ENCODE measurements around the gene CCNY. TPM values are rescaled to one million over a fixed set of nuclear protein-coding genes. Genes with fewer than 3 reads are reported as not detected.
"Not testable (repeated sequence)": the region's sequence is repeated elsewhere in the genome, so short reads cannot be mapped to it uniquely, and the experiment has no call there.

Gene CCNY
- total RNA-seq, 1 donor from 2014 or later: 44.8 TPM

- ATAC-seq: no peak
Observed at GRCh38 chr10:35334297-35334696, 2.0 kb upstream of the CCNY start.

DNA sequence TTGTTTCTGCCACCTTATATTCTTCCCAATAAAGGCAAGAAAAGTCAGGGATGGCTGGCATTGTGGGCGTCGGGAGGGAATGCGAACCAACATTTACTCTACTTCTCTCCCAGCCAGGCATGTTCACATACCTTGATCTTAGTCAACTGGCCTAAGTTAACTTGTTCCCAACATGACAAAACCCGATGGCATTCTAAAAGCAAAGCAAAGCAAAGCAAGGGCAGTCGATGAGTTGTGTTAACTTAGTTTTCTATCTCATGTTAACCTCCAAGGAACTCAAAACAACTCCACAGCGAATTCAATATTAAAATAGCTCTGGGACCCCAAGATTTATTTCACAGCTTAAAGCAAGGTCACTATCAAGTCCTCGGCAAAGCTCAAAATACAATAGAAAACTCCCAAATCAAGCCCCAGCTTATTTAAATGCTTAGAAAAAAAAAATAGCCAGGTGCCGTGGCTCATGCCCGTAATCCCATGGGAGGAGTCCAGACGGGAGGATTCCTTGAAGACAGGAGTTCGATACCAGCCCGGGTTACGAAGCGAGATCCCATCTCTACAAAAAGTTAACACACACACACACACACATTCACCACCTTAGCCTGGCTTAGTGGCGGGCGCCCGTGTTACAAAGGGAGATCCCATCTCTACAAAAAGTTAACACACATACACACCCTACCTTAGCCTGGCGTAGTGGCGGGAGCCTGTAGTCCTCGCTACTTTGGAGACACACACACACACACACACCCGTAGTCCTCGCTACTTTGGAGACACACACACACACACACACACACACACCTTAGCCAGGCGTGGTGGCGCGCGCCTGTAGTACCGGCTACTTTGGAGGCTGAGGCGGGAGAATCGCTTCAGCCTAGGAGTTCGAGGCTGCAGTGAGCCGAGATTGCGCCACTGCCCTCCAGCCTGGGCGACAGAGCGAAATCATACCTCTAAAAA lies 901 bp upstream of the CCNY start:
- peak; percentile 18 for ATAC-seq

- ATAC-seq: peak; percentile 15
Observed at GRCh38 chr10:35336921-35337823, 863 bp downstream of the CCNY start.

GRCh38 chr10:35339942-35340341 lies 3.6 kb downstream of the CCNY start:
- ATAC-seq: peak; percentile 34

DNA sequence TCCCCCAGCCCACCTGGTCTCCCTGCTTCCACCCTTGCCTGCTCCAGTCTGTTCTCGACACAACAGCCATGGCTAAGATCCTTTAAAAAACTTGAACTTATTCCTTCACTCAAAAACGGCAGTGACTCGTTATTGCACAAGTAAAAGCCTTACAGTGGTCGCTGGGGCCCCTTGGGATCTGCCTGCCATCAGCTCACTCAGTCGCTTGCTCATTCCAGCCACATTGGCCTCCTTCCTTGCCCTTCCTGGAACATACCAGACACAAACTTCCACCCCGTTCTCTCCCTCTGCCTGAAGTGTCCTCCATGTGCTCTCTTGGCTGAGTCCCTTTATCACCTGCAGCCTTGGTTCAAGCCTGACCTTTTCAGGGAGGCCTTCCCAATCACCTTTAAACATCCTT lies 4.7 kb downstream of the CCNY start:
- no peak for ATAC-seq

GRCh38 chr10:35341521-35341920 lies 5.2 kb downstream of the CCNY start:
- no peak for ATAC-seq

GRCh38 chr10:35342183-35342753 lies 6.0 kb downstream of the CCNY start:
- no peak for ATAC-seq

DNA sequence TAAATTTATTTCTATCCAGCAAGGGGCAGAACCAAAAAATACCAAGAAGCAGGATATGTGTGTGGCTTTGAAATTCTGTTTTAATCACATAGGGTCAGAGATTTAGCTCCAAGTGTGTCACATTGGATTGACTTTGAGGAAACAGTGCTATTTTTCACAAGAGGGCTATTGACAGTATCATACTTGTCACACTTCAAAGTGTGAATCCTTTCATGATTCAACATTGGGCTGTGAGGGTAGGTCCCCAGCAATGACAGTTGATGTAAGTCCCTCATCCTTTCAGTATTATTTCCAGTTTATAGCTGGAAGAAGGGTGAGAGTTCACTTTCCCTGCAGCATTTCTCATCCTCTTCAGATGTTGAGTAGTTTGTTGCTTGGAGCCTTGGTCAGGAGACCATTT lies 7.4 kb downstream of the CCNY start:
- ATAC-seq: no peak

- no peak for ATAC-seq
Observed at GRCh38 chr10:35345383-35345742, 9.1 kb downstream of the CCNY start.

DNA sequence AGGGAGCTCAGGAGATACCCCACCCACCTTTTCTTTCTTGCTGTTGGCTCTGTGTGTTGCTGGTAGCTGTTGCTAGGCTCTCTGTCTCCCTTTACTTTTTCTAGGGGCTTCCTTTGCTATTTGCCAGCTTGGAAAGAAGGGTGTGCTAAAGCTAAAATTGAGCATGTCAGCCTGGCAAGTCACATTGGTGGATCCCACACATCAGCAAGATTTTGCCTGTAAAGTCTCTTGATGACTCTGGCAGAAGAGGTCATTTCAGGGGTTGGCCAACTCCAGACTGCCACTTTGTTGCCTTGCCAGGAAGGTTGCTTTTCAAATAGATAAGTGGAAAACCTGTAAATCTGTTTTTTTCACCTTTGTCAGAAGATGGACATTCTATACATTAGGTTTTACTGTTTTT lies 9.9 kb downstream of the CCNY start:
- no peak for ATAC-seq

DNA sequence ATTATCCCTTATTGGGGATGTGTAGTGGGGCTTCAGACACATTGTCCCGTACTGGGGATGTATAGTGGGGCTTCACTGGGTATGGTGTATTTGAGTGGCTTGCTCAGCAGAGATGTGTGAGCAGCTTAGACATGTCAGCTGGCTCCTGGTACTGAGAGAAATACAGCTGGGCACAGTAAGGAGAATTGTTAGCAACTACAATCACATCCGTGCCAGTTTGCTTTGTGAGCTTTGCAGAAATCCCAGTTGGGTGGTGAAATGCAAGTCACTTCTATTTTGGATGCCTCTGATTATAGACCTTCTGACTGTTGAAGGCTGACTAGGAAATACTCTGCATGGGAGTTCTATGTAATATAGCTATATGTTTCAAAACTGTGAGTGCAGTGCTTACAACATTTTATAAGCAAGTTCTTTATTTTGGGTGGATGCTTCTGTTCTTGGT lies 10.8 kb downstream of the CCNY start:
- ATAC-seq: no peak

GRCh38 chr10:35347899-35348608 lies 11.7 kb downstream of the CCNY start:
- ATAC-seq: no peak

DNA sequence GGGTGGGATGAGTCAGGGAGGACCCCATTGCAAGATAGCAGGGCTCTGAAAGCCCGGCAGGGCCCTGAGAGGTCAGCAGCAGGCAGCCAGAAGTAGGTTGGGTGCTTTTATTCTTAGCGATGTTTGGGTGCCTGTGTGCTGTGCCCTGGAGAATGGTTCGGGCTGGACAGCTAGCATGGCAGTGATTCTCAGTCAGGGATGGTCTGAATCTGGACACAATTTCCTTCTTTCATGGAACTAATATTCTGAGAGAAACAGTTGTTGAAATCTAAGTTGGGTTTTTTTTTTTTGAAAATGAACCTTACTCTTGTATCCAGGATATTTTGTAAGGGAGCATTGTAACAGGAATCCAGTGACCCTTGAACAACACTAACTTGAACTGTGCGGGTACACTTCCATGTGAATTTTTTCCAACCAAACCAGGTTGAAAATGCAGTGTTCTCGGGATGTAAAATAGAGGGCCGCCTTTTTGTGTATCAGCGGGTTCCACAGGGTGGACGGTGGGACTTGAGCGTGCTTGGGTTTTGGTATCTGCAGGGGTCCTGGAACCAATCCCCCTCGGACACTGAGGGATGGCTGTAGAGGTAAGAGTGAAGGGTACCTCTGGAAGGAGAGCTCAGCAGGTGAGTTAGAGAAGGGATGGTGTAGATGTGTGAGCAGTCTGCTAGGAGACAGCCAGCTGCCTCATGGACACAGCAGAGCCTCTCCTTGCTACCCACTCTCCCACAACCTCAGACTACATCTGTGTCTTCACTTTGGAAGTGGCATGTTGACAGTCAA lies 12.5 kb downstream of the CCNY start:
- no peak for ATAC-seq

GRCh38 chr10:35349389-35349915 lies 13.1 kb downstream of the CCNY start:
- no peak for ATAC-seq

- ATAC-seq: no peak
Observed at GRCh38 chr10:35351021-35351420, 14.7 kb downstream of the CCNY start.

DNA sequence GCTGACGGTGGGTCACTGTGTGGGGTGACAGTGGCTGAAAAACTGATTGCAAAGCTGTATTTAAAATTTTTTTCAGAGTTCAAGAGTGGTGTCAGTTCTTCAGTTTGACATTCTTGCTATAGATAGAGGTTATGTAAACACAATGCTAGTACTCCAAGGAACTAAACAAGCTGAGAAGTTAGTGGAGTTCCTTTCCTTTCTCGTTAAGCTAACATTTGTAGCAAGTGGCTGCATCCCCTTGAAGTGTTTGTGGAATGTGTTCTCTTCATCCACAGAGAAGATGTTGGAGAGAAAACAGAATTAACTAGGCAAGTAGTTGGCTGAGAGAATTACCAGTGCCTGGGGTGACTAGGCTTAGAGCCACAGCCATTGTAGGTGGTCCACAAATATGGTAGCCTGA lies 15.8 kb downstream of the CCNY start:
- ATAC-seq: no peak

DNA sequence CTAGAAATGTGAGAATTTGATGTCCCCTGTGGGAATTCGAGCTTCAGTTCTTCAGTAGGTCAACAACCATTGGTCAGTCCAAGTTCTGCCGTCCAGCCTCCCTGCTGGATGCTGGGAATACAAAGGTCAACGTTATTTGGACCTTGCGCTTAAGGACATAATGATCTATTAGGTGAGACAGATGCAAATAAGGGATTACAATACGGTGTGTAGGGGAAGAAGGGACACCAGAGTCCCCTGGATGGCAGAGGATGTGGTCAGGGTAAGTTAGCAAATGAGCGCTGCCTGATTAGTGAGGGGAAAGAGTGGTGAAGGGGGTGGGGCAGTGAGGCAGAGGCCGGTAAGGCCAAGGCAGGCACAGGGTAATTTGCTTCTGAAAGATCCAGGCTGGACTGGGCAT lies 16.2 kb downstream of the CCNY start:
- no peak for ATAC-seq

GRCh38 chr10:35353395-35353794 lies 17.1 kb downstream of the CCNY start:
- no peak for ATAC-seq

DNA sequence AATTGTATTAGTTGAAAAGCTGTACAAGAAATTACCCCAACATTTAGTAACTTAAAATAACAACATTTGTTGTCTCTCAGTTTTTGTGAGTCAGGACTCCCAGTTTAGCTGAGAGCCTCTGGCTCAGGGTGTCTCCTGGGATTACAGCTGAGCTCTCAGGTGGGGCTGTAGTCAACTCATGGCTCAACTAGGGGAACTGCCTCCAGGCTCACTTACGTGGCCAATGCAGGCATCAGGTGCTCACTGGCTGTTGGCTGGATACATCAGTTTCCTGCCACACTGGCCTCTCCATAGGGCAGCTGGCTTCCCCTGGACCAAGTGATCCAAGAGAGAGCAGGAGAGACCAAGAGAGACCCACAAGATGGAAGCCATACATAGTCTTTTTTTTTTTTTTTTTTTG lies 17.5 kb downstream of the CCNY start:
- ATAC-seq: peak; percentile 87

- not testable (repeated sequence) for ATAC-seq
Observed at GRCh38 chr10:35354257-35354656, 17.9 kb downstream of the CCNY start.

GRCh38 chr10:35355971-35356724 lies 19.8 kb downstream of the CCNY start:
- peak; percentile 19 for ATAC-seq

All from esophagus mucosa (tissue), 1 donor.